GM18867 (cell line): ENCODE results near the gene RPS23.
"Not testable (repeated sequence)": the region's sequence is repeated elsewhere in the genome, so short reads cannot be mapped to it uniquely, and the experiment has no call there.

Source experiments
- ATAC-seq: cut with Tn5 transposase; IDR thresholded peaks from one replicate; pipeline ENCODE4 v1.9.1; 2021; ENCODE audit warnings: mild to moderate bottlenecking, moderate library complexity; ENCODE audit not compliant: unreplicated experiment

The RPS23 gene

DNA sequence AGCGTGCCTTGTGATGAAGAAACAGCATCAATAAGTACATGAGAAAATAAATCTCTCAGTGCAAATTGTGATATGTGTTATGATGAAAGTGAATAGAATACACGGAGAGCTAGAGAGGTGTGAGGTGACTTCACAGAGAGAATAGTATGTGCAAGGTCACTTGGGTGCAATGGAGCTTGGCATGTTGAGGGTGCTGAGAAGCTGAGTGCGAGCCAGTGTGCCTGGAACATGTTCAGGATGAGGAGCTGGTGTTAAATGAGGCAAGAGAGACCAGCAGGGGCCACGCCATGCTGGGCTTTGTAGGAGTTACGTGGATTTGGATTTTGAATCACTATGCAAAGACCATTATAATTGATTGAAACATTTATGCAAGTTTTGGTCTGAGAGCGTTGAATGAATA is 12.8 kb upstream of the RPS23 start:
- ATAC-seq = no peak

GRCh38 chr5:82290005-82290404 is 11.9 kb upstream of the RPS23 start:
- ATAC-seq = no peak

DNA sequence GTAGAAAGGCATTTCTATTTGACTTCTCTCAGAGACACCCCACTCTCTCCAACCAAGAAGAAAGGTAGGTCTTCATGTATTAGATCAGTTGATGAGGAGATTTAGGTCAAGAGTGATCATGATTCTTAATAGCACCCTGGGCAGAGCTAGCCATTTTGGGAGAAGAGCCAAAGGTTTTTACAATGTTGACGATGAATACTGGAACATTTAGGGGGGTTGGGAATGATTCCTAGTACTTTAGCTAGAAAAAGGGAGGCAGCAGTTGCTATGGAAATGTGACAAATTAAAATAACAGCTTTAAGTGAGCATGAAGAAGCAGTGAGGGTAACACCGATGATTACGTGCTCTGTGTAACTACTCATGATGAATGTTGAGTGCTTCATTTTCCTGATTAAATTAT is 9.5 kb upstream of the RPS23 start:
- no peak for ATAC-seq

DNA sequence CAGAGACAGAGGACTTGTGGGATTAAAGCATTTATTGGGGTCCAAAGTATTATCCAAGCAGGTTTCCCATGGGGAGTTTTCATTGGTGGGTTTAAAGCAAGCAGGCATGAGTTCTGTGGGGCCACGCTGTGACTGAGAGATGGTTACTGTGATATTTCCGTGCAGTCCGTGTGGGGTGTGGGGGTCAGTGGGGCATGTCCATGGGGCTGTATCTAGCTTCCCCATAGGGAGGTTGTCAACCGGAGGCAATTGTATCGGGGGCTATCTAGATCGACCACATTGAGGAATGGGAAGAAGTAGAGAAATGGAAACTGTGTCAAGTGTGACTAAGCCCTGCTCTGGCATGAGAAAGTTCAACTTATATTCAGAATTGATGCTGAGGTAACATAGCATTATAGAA is 7.1 kb upstream of the RPS23 start:
- no peak for ATAC-seq

GRCh38 chr5:82283893-82284292 is 5.7 kb upstream of the RPS23 start:
- ATAC-seq = no peak

DNA sequence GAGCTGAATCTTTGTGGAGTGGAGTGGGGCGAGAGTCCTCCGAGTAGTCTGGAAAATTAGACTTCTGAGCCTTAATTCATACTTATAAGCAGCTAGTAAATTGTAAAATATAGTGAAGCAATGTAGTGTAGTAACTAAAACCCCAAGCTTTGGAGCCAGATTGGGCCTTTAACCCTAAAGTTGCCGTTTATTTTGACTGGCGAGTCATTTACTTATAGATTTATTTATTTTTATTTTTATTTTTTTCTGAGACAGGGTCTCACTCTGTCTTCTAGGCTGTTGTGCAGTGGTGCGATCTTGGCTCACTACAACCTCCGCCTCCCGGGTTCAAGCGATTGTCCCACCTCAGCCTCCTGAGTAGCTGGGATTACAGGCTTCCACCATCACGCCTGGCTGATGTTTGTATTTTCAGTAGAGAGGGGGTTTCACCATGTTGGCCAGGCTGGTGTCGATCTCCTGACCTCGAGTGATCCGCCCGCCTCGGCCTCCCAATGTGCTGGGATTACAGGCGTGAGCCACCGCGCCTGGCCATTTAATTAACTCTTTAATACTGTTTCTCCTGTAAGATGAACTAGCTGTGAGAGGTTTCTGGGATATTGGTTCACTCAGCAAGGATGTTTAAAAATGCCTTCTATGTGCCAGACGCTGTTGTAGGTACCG is 687 bp upstream of the RPS23 start:
- no peak for ATAC-seq

- no peak for ATAC-seq
Observed at GRCh38 chr5:82277613-82277986, 554 bp downstream of the RPS23 start.

- no peak for ATAC-seq
Observed at GRCh38 chr5:82276800-82277612, 1.1 kb downstream of the RPS23 start.

DNA sequence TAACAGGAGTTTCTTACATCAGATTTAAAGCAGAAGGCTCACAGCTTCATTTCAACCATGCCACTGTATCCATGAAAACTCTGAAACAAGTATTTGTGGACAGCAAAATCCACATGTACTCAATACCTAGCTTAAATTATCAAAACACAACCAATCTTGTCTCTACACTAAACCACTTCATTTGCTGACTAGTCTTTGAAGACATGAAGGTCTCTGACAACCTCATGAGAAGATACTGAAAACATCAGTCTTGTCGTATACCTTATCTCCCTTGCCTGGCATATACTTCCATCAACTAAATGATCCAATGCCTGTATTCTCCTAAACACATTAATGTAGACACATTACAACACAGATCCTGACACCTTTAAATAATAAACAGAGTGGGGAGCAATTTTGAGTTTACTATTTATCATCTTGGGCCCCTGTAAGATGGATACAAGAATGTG is 2.9 kb downstream of the RPS23 start:
- no peak for ATAC-seq

DNA sequence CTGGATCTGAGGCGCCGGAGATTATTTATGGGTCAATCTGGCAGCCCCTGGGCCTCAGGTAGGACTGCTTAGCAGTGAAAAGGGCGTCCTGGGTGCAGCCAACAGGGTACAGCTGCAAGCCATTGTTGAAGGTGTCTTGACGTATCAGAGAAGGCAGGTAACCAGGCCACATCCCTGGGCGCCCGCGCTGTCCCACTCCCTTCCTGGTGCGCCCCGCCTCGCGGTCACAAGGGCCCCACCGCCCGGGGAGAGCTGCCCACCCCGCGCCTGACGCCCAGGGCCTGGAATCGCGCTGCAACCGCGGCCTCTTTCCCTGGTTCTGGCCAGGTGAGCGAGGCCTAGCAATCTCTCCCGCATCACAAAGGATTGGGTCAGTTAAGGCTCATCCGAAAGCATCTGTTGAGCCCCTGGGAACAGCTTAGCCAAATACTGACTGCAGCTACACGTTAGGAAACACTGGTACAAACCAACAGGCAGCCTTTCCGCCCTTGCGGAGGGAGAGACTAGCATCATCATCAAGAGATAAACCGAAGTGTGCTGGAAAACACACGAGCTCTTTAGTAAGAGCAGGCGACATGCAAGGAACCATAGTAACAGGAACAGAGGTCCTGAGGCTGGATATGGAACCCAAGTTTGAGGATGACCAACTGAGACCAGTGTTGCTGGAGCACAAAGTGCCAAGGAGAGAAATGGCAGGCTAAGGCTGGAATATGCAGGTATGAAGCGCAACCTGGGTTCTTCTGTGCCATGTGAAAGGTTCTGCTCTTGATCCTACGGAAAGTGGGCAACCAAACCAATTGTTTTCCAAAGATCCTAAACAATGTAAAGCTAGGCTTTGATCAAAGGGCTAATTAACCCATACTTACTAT is 3.6 kb downstream of the RPS23 start:
- ATAC-seq = no peak

DNA sequence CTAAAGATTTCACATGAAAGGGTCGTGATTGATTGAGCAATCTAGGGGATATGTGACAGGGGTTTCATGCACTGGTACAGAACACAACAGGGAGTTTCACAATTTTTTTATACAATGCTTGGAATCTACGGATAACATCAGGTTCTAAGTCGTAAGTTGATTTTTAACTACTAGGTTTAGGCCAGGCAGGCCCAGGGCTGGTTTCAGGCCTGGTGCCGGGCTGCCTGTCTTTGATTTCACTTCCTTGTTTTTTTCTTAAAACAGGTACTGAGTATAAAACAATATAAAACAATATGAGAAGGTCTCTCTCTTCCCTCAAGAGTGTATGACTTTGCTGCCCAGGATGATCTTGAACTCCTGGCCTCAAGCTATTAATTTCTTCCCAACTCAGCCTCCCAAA is 4.7 kb downstream of the RPS23 start:
- ATAC-seq = not testable (repeated sequence)

DNA sequence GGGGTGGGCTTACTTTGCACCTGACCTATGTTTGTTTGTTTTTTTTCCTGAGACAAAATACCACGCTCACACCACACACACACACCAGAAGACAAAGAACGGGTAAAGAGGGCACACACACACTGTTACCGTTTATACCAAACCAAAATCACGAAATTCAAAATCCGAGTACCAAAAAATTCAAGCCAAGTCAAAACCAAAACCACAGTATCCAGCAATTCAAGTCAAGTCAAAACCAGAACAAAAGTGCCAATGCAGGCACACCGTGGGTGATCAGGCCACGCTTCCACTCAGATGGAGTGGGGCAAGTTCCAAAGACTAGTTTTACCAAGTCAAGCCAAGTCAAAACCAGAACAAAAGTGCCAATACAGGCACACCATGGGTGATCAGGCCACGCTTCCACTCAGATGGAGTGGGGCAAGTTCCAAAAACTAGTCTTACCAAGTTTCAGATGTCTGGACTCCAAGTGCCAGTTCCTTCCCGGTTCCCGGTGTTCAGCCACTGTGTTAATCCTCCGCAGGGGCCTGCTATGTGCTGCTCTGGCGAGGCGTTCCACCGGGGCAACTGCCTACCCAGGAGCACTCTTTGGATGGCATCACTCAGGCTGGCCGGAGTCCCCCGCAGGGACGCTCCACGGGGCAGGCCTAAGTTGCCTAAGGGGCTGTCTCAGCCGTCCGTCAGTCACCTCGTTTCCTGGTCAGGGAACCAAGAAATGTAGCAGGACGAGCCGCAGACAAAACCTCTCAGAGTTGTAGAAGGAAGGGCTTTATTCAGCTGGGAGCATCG is 5.4 kb downstream of the RPS23 start:
- ATAC-seq = not testable (repeated sequence)

GRCh38 chr5:82269363-82269762 is 8.8 kb downstream of the RPS23 start:
- not testable (repeated sequence) for ATAC-seq

GRCh38 chr5:82267297-82267933 is 10.7 kb downstream of the RPS23 start:
- not testable (repeated sequence) for ATAC-seq

DNA sequence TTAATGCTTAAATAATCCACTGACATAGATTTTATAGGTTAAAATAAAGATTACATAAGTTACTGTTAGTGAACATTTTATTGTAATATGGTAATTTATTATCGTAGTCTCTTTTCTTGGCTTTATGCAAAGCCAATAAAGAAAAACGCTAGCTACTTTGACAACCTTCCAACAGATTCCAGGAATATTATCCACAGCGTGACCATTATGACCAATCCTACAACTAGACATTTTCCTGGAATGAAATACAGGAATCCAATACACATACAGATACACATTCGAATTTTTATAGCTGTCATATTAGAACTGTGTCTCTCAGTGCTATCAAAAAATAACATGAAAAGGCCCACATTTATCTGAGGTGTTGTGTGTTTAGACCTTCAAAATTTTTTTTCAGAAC is 13.1 kb downstream of the RPS23 start:
- ATAC-seq = no peak

- ATAC-seq = peak; percentile 62
Observed at GRCh38 chr5:82259172-82259800, 18.9 kb downstream of the RPS23 start.

- no peak for ATAC-seq
Observed at GRCh38 chr5:82257729-82258128, 20.4 kb downstream of the RPS23 start.

GRCh38 chr5:82257247-82257646 is 20.9 kb downstream of the RPS23 start:
- ATAC-seq = no peak

GRCh38 chr5:82255844-82256243 is 22.3 kb downstream of the RPS23 start:
- ATAC-seq = no peak

DNA sequence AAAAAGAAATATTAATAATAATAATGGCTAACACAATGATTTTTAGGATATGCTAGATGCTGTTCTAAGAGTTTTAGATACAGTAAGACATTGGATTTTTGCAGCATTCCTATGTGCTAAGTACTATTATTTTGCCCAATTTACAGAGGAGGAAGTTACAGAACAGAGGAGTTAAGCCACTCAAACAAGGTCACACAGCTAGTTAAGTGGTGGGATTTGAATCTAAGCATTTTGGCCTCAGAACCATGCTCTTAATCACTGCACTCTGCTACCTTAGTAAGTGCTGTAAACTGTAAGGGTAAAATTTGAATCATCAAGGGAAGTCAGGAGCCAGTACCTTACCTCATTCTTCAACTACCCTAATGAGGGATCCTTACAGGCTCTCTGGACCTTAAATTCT is 25.4 kb downstream of the RPS23 start:
- no peak for ATAC-seq
